Activated CD8-positive, alpha-beta T cell treated with anti-CD3 and anti-CD28 coated beads for 36 hours (primary cell): Measurements from ENCODE around the gene PLCH1. TPM values are rescaled to one million over a fixed set of nuclear protein-coding genes. Genes with fewer than 3 reads are reported as not detected.

Experiments used
- ATAC-seq: fragments of 200-7000 bp; cut with Tn5 transposase; one replicate; pipeline ENCODE4 v1.10.0; 2021; ENCODE audit warnings: mild to moderate bottlenecking, moderate library complexity
- CTCF ChIA-PET: fragments of 350-600 bp; sonication (Branson Sonifier 250); formaldehyde crosslinking; loops from one replicate; lab custom pipeline; 2021; ENCODE audit warnings: antibody characterized with exemption; lab: Charles Lee
- POLR2A ChIA-PET: fragments of 350-600 bp; sonication (Branson Sonifier 250); formaldehyde crosslinking; loops from one replicate; lab custom pipeline; 2021; ENCODE audit warnings: antibody characterized with exemption; lab: Charles Lee
- DNase-seq: peaks from one replicate; pipeline ENCODE4 v3.0.0-alpha.2; 2020
- H3K27ac Mint-ChIP-seq: one replicate; pipeline ENCODE4 v1.8.0; 2021; ENCODE audit warnings: mild to moderate bottlenecking, mixed read lengths
- H3K27me3 Mint-ChIP-seq: one replicate; pipeline ENCODE4 v1.8.0; 2021; ENCODE audit warnings: mixed read lengths
- H3K36me3 Mint-ChIP-seq: one replicate; pipeline ENCODE4 v1.8.0; 2021; ENCODE audit warnings: low read depth, mixed read lengths
- H3K4me1 Mint-ChIP-seq: one replicate; pipeline ENCODE4 v1.8.0; 2021; ENCODE audit warnings: low read depth, mixed read lengths
- H3K4me3 Mint-ChIP-seq: one replicate; pipeline ENCODE4 v1.8.0; 2021; ENCODE audit warnings: mild to moderate bottlenecking, moderate library complexity, mixed read lengths
- H3K9me3 Mint-ChIP-seq: one replicate; pipeline ENCODE4 v1.8.0; 2021; ENCODE audit warnings: mixed read lengths
- intact Hi-C: fragments of 100-400 bp; cut with micrococcal nuclease; formaldehyde crosslinking; loops from one replicate; pipeline ENCODE4 v1.10.0; 2022
- total RNA-seq, 2 experiments: library from RNA; stranded (reverse); gene quantifications; one replicate each; pipeline ENCODE4 v1.2.3, GENCODE V29; 2021
- TF ChIP-seq, protein P1 (sequence below): fragments of 200-600 bp; IDR thresholded peaks from one replicate; pipeline ENCODE4 v1.8.0; 2022; ENCODE audit warnings: antibody characterized with exemption, mild to moderate bottlenecking

PLCH1 gene
- total RNA-seq, 2 experiments from 2014 or later, result 0.20 to 0.32 TPM

DNA sequence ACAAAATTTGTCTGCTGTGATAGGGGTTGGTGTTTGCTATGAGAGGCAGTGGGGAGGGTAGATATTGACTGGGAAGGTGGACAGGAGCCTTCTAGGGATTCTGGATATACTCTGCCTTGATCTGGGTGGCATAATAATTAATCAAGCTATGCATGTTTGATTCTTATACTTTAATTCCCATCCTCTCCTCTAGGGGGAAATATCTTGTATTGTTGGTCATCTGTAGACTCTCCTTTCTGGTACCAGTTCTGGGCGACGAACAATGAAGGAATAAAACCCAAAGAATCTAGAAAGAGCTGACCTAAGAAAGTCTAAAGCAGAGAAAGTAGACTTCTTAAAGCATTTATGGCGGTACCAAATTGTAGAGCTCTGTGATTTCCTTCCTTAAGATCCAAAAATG is 253.2 kb downstream of the PLCH1 start:
- TF ChIP-seq, protein P1, sequence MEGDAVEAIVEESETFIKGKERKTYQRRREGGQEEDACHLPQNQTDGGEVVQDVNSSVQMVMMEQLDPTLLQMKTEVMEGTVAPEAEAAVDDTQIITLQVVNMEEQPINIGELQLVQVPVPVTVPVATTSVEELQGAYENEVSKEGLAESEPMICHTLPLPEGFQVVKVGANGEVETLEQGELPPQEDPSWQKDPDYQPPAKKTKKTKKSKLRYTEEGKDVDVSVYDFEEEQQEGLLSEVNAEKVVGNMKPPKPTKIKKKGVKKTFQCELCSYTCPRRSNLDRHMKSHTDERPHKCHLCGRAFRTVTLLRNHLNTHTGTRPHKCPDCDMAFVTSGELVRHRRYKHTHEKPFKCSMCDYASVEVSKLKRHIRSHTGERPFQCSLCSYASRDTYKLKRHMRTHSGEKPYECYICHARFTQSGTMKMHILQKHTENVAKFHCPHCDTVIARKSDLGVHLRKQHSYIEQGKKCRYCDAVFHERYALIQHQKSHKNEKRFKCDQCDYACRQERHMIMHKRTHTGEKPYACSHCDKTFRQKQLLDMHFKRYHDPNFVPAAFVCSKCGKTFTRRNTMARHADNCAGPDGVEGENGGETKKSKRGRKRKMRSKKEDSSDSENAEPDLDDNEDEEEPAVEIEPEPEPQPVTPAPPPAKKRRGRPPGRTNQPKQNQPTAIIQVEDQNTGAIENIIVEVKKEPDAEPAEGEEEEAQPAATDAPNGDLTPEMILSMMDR, result no peak
- Mint-ChIP-seq H3K4me3 (no peak overlapping the region), H3K4me1 (peaks cover 7% of the 10 kb centered on the region), H3K36me3 (no peaks in the 10 kb centered on the region), H3K27me3 (no peaks in the 10 kb centered on the region), H3K9me3 (no peaks in the 10 kb centered on the region), H3K27ac (no peak overlapping the region)
- DNase-seq, result no peak
- ChIA-PET CTCF (interaction anchor here (1.0 to 1.3 kb wide), 2 partner anchors 68 to 210 kb away, joined by 3 to 5 read pairs; no protein-coding TSS in a partner anchor), POLR2A (no interaction called here)
- intact Hi-C loops, result no loop called here
- ATAC-seq, result no peak

DNA sequence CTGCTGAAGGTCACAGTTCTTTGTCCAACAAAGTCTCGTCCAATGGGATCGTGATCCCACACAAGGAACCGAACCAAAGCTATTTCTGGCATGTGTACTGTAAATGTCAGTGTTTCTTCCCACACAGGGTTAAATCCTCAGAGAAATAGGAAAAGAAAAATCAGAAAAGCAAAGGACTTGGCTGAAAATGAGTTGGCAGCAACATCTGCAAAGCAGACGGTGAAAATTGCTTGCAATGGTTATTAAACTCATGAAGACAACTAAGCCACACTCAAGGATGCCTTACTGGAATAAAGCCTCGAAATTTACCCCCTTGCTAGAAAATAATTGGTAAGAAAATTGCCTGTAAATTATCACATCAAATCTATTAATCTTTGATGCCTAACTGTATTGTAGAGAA is 256.2 kb downstream of the PLCH1 start:
- Mint-ChIP-seq H3K9me3 (no peaks in the 10 kb centered on the region), H3K27me3 (no peaks in the 10 kb centered on the region), H3K36me3 (no peaks in the 10 kb centered on the region), H3K27ac (no peak overlapping the region), H3K4me1 (peaks cover 4% of the 10 kb centered on the region), H3K4me3 (no peak overlapping the region)
- DNase-seq (no peak), ATAC-seq (no peak)
- intact Hi-C loops, result no loop called here
- POLR2A ChIA-PET, result no interaction called here
- CTCF ChIA-PET, result interaction anchor here (0.9 kb wide), 1 partner anchor 213 kb away, joined by 3 read pairs; no protein-coding TSS in a partner anchor
- TF ChIP-seq, protein P1, result no peak

DNA sequence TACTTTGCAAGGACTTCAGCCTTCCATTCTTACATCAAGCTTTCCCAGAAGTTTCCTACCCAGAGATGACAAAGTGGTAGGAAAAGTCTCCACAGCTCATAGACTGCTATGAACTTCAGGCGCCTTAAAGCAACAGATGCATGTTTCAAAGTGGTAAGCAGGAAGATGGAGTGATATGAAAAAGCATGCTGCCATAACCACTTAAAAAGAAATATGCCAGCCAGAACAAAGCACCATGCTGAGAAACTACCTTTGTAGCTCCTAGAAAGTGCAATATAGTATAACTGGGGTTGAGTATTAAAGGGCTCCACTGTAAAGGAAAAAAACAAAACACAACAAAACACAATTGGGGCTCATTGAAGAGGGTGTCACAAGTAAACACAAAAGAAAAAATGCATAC is 259.0 kb downstream of the PLCH1 start:
- Mint-ChIP-seq H3K9me3 (no peaks in the 10 kb centered on the region), H3K27ac (no peak overlapping the region), H3K27me3 (no peaks in the 10 kb centered on the region), H3K36me3 (no peaks in the 10 kb centered on the region), H3K4me3 (no peak overlapping the region), H3K4me1 (peaks cover 2% of the 10 kb centered on the region)
- TF ChIP-seq, protein P1, result no peak
- POLR2A ChIA-PET, result no interaction called here
- CTCF ChIA-PET, result interaction anchor here (0.9 to 1.4 kb wide), 2 partner anchors 10 to 216 kb away, joined by 3 read pairs; no protein-coding TSS in a partner anchor
- ATAC-seq, result no peak
- no peak for DNase-seq
- intact Hi-C loops, result no loop called here

DNA sequence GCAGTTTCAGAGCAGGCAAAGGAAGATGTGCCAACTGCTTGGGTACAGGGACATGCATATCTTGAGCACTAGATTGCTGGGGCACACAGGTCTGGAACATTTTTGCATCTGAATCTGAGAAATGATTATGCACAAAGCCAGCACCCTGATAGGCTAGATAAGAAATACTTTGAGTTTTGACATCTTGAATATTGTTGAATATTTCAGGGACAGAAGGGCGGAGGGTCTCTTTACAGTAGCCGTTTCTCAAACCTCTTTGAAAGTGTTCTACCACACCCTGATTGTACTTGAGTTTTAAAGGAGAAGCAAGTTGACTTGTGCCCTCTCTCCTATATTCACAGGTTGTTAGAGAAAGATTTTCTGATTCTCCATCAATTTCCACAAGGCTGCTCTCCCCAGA is 263.3 kb downstream of the PLCH1 start:
- Mint-ChIP-seq H3K36me3 (no peaks in the 10 kb centered on the region), H3K27me3 (no peaks in the 10 kb centered on the region), H3K9me3 (no peaks in the 10 kb centered on the region), H3K4me3 (no peak overlapping the region), H3K4me1 (peaks cover 2% of the 10 kb centered on the region), H3K27ac (no peak overlapping the region)
- intact Hi-C loops, result no loop called here
- ATAC-seq (no peak), DNase-seq (no peak)
- TF ChIP-seq, protein P1, result no peak
- ChIA-PET CTCF (no interaction called here), POLR2A (no interaction called here)

DNA sequence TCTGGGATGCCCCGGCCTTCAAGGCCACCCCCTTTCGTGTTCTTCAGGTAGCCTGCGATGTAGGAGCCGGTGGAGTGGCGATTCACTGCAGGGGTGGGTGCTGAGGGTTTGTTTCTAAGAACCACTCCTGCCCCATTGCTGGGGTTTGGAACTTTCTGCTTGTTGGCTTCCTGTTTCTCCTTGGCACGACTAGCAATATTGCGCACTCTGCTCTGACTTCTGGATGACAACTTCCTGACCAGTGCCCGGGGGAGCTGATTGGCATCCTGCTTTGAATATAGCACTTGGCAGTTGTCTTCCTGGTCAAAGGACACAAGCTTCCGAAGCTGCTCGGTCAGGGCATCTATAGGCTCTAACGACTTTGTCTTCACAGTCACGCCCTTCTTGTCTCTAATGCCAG is 263.8 kb downstream of the PLCH1 start:
- H3K9me3 Mint-ChIP-seq, result no peaks in the 10 kb centered on the region
- no peak overlapping the region for H3K27ac Mint-ChIP-seq
- no peak overlapping the region for H3K4me3 Mint-ChIP-seq
- peaks cover 1% of the 10 kb centered on the region for H3K4me1 Mint-ChIP-seq
- intact Hi-C loops, result no loop called here
- H3K27me3 Mint-ChIP-seq, result no peaks in the 10 kb centered on the region
- POLR2A ChIA-PET, result no interaction called here
- CTCF ChIA-PET, result no interaction called here
- DNase-seq (no peak), ATAC-seq (no peak)
- no peaks in the 10 kb centered on the region for H3K36me3 Mint-ChIP-seq
- TF ChIP-seq, protein P1, result no peak
